KMS-11 (cell line): ENCODE results near the gene OR8H1.

Experiments used
- H2AFZ ChIP-seq: fragments of 200-600 bp; sonication (generic); 2 replicates; pipeline ENCODE4 v1.6.1; 2016; ENCODE audit warnings: antibody characterized with exemption, mixed run types, low read depth
- H3K27ac ChIP-seq: fragments of 200-600 bp; sonication (generic); 2 replicates; pipeline ENCODE4 v1.6.1; 2016; ENCODE audit warnings: mild to moderate bottlenecking, mixed run types
- H3K27me3 ChIP-seq: fragments of 200-600 bp; sonication (generic); 2 replicates; pipeline ENCODE4 v1.6.1; 2017; ENCODE audit warnings: mild to moderate bottlenecking, low read depth, mixed run types, moderate library complexity; ENCODE audit not compliant: insufficient read depth
- H3K36me3 ChIP-seq: fragments of 200-600 bp; sonication (generic); 2 replicates; pipeline ENCODE4 v1.6.1; 2017; ENCODE audit warnings: mild to moderate bottlenecking, mixed run types; ENCODE audit not compliant: insufficient read depth
- H3K4me1 ChIP-seq: fragments of 200-600 bp; sonication (generic); 2 replicates; pipeline ENCODE4 v1.6.1; 2016; ENCODE audit warnings: mild to moderate bottlenecking, low read depth, mixed run types; ENCODE audit not compliant: poor library complexity, severe bottlenecking
- H3K4me2 ChIP-seq: fragments of 200-600 bp; sonication (generic); 2 replicates; pipeline ENCODE4 v1.7.0; 2016; ENCODE audit warnings: mild to moderate bottlenecking, mixed run types
- H3K4me3 ChIP-seq: fragments of 200-600 bp; sonication (generic); IDR thresholded peaks from 2 replicates; pipeline ENCODE4 v1.6.1; 2017; ENCODE audit warnings: low read depth, low read length, mixed read lengths; ENCODE audit not compliant: insufficient read depth
- H3K79me2 ChIP-seq: fragments of 200-600 bp; sonication (generic); 2 replicates; pipeline ENCODE4 v1.6.1; 2016; ENCODE audit warnings: low read depth, mixed run types; ENCODE audit not compliant: insufficient read depth
- H3K9ac ChIP-seq: fragments of 200-600 bp; sonication (generic); 2 replicates; pipeline ENCODE4 v1.6.1; 2016; ENCODE audit warnings: mild to moderate bottlenecking, mixed run types
- H4K20me1 ChIP-seq: fragments of 200-600 bp; sonication (generic); 2 replicates; pipeline ENCODE4 v1.6.1; 2016; ENCODE audit warnings: mild to moderate bottlenecking, mixed run types; ENCODE audit not compliant: insufficient read depth
- CTCF ChIP-seq: fragments of 200-600 bp; sonication (generic); conservative IDR thresholded peaks from 2 replicates; pipeline ENCODE4 v1.6.1; 2017; ENCODE audit warnings: low read depth, mild to moderate bottlenecking, antibody characterized with exemption, low read length, moderate library complexity, mixed read lengths

OR8H1 gene

GRCh38 chr11:56292154-56292553 lies at the start of gene OR8H1:
Gene OR8H1, minus strand, starts transcription at chr11:56292254. Its CDS starts 1,192 bp downstream, at chr11:56291062.
- no peak within 1 kb of the TSS for H3K4me3 ChIP-seq
- TF ChIP-seq CTCF = no peak
- H3K4me1 ChIP-seq = no peaks in the 10 kb centered on the region

GRCh38 chr11:56340289-56340688 lies 48.2 kb upstream of the OR8H1 start:
- H3K79me2 ChIP-seq = no peaks in the 10 kb centered on the region
- H3K4me1 ChIP-seq = no peaks in the 10 kb centered on the region
- H3K4me3 ChIP-seq = no peak overlapping the region
- H3K27me3 ChIP-seq = no peaks in the 10 kb centered on the region
- H3K4me2 ChIP-seq = no peak overlapping the region
- no peaks in the 10 kb centered on the region for H4K20me1 ChIP-seq
- H2AFZ ChIP-seq = no peak overlapping the region
- H3K9ac ChIP-seq = no peak overlapping the region
- TF ChIP-seq CTCF = no peak
- H3K36me3 ChIP-seq = no peaks in the 10 kb centered on the region
- no peak overlapping the region for H3K27ac ChIP-seq

More at GRCh38 chr11:56292154-56292553, at the start of gene OR8H1:
- Histone ChIP-seq H3K27me3 (no peaks in the 10 kb centered on the region), H3K36me3 (no peaks in the 10 kb centered on the region), H3K27ac (no peak within 1 kb of the TSS), H3K9ac (no peak within 1 kb of the TSS), H3K4me2 (no peak within 1 kb of the TSS), H4K20me1 (no peaks in the 10 kb centered on the region), H3K79me2 (no peaks in the 10 kb centered on the region), H2AFZ (no peak within 1 kb of the TSS)

GRCh38 chr11:56333156-56333555 lies 41.1 kb upstream of the OR8H1 start:
- H3K4me2 ChIP-seq = no peak overlapping the region
- H3K36me3 ChIP-seq = no peaks in the 10 kb centered on the region
- no peak overlapping the region for H2AFZ ChIP-seq
- H3K27me3 ChIP-seq = no peaks in the 10 kb centered on the region
- no peaks in the 10 kb centered on the region for H4K20me1 ChIP-seq
- no peak for TF ChIP-seq CTCF
- H3K4me1 ChIP-seq = no peaks in the 10 kb centered on the region
- H3K79me2 ChIP-seq = no peaks in the 10 kb centered on the region
- no peak overlapping the region for H3K27ac ChIP-seq
- H3K4me3 ChIP-seq = no peak overlapping the region
- H3K9ac ChIP-seq = no peak overlapping the region

- Histone ChIP-seq H3K79me2 (no peaks in the 10 kb centered on the region), H3K27ac (no peak overlapping the region), H3K4me2 (no peak overlapping the region), H3K9ac (no peak overlapping the region), H4K20me1 (no peaks in the 10 kb centered on the region), H3K36me3 (no peaks in the 10 kb centered on the region), H3K4me1 (no peaks in the 10 kb centered on the region), H3K27me3 (no peaks in the 10 kb centered on the region), H3K4me3 (no peak overlapping the region), H2AFZ (no peak overlapping the region)
- no peak for TF ChIP-seq CTCF
Measured at GRCh38 chr11:56331861-56332491, 39.9 kb upstream of the OR8H1 start.
